HepG2 (cell line): Measurements from ENCODE around the gene CCNB1IP1. TPM values are rescaled to one million over a fixed set of nuclear protein-coding genes. Genes with fewer than 3 reads are reported as not detected.

Experiments used
- ATAC-seq: fragments of 200-7000 bp; cut with Tn5 transposase; 3 replicates; pipeline ENCODE4 v1.9.1; 2020; ENCODE audit warnings: mild to moderate bottlenecking, moderate library complexity
- BruUV-seq: library from RNA; stranded (reverse); fragments of 400-500 nt; replicated peaks from 2 replicates; lab custom pipeline; 2021; lab: Mats Ljungman, UMichigan
- CTCF ChIA-PET: fragments of 300-600 bp; formaldehyde crosslinking; extraction: SDS; loops from one replicate; lab custom pipeline; 2021; ENCODE audit warnings: low total read pairs, inconsistent platforms, low intra/inter-chr PET ratio; lab: Yijun Ruan, JAX
- POLR2A ChIA-PET: fragments of 350-600 bp; sonication (Branson Sonifier 250); formaldehyde crosslinking; loops from one replicate; lab custom pipeline; 2020; ENCODE audit warnings: antibody characterized with exemption, inconsistent platforms; lab: Yijun Ruan, JAX
- DNase-seq: peaks from one replicate; pipeline ENCODE4 v3.0.0-alpha.2; 2015; ENCODE audit warnings: low spot score
- FAIRE-seq: peaks from 3 replicates; lab custom pipeline; 2011; peaks lifted over from hg19 to GRCh38; lab: Jason Lieb, UNC
- H2AFZ ChIP-seq: one replicate; pipeline ENCODE4 v1.6.1; 2011; ENCODE audit warnings: low read length, inconsistent platforms
- H3K27ac ChIP-seq: fragments of 300-600 bp; 3 replicates; pipeline ENCODE4 v1.8.0; 2011; ENCODE audit warnings: mixed run types, mild to moderate bottlenecking, mixed read lengths, low read length, inconsistent platforms; ENCODE audit not compliant: insufficient read depth; ENCODE audit errors: extremely low read length
- H3K27me3 ChIP-seq, 2 experiments: fragments of 200-600 bp in 1 of 2; 2 replicates in 1 of 2; 3 replicates in 1 of 2; pipeline versions ENCODE4 v1.6.0 to v1.8.0; 2011; ENCODE audit warnings: low read length in 2 of 2, mild to moderate bottlenecking in 2 of 2, moderate library complexity in 2 of 2, inconsistent platforms in 1 of 2; ENCODE audit not compliant: insufficient read depth in 2 of 2, control insufficient read depth in 1 of 2
- H3K36me3 ChIP-seq, 2 experiments: fragments of 200-600 bp in 1 of 2; replicated peaks in 1 of 2; 2 replicates in 1 of 2; 3 replicates in 1 of 2; pipeline versions ENCODE4 v1.5.1 to v1.8.0; 2011; ENCODE audit warnings: low read length in 2 of 2, inconsistent platforms in 1 of 2; ENCODE audit not compliant: insufficient read depth in 2 of 2, control insufficient read depth in 1 of 2
- H3K4me1 ChIP-seq: 2 replicates; pipeline ENCODE4 v1.5.1; 2012; ENCODE audit warnings: low read length, inconsistent platforms; ENCODE audit not compliant: insufficient read depth
- H3K4me2 ChIP-seq: 2 replicates; pipeline ENCODE4 v1.6.0; 2011; ENCODE audit warnings: low read depth, low read length, inconsistent platforms
- H3K4me3 ChIP-seq, 3 experiments: fragments of 200-600 bp in 1 of 3; sonication (generic), shearing (Covaris generic) in 1 of 3; replicated peaks in 1 of 3; 2 replicates each; pipeline ENCODE4 v1.5.1; 2011 to 2016; ENCODE audit warnings: low read length in 3 of 3, inconsistent platforms in 2 of 3, low read depth in 2 of 3, mild to moderate bottlenecking in 2 of 3, control low read depth in 1 of 3, mixed read lengths in 1 of 3; ENCODE audit not compliant: insufficient read depth in 1 of 3
- H3K79me2 ChIP-seq: one replicate; pipeline ENCODE4 v1.6.1; 2011; ENCODE audit warnings: low read length, inconsistent platforms; ENCODE audit not compliant: insufficient read depth
- H3K9ac ChIP-seq: 2 replicates; pipeline ENCODE4 v1.6.0; 2011; ENCODE audit warnings: mild to moderate bottlenecking, low read depth, low read length, inconsistent platforms; ENCODE audit not compliant: insufficient read depth
- H3K9me3 ChIP-seq: 2 replicates; pipeline ENCODE4 v1.5.1; 2012; ENCODE audit warnings: mild to moderate bottlenecking, low read length
- H4K20me1 ChIP-seq: 2 replicates; pipeline ENCODE4 v1.6.0; 2011; ENCODE audit warnings: inconsistent platforms, mild to moderate bottlenecking, low read length, moderate library complexity; ENCODE audit not compliant: insufficient read depth
- ARNT ChIP-seq: fragments of 450-650 bp; IDR thresholded peaks from 2 replicates; pipeline ENCODE4 v1.6.1; 2017
- ATF7 ChIP-seq, 2 experiments: fragments of 450-650 bp in 1 of 2; sonication (generic) in 1 of 2; formaldehyde crosslinking in 1 of 2; IDR thresholded peaks; 2 replicates each; pipeline versions ENCODE4 v1.4.0 to v1.6.1; 2016 to 2020; ENCODE audit warnings: antibody characterized with exemption in 1 of 2, mild to moderate bottlenecking in 1 of 2, missing genetic modification reagents in 1 of 2
- HNF4G ChIP-seq, 2 experiments: sonication (generic) in 1 of 2; formaldehyde crosslinking in 1 of 2; IDR thresholded peaks; 2 replicates each; pipeline versions ENCODE4 v1.4.0 to v1.6.1; 2011 to 2020; ENCODE audit warnings: borderline replicate concordance in 2 of 2, low read depth in 2 of 2, mild to moderate bottlenecking in 2 of 2, low read length in 1 of 2, missing genetic modification reagents in 1 of 2, moderate library complexity in 1 of 2
- MEF2D ChIP-seq: sonication (generic); formaldehyde crosslinking; IDR thresholded peaks from 2 replicates; pipeline ENCODE4 v1.5.1; 2020; ENCODE audit warnings: mild to moderate bottlenecking, missing genetic modification reagents
- SETDB1 ChIP-seq: sonication (generic); formaldehyde crosslinking; IDR thresholded peaks from 2 replicates; pipeline ENCODE4 v1.5.1; 2020; ENCODE audit warnings: missing genetic modification reagents, mild to moderate bottlenecking, borderline replicate concordance
- SIX1 ChIP-seq: sonication (generic); formaldehyde crosslinking; IDR thresholded peaks from 2 replicates; pipeline ENCODE4 v1.4.0; 2020; ENCODE audit warnings: missing genetic modification reagents, borderline replicate concordance
- TARDBP ChIP-seq: sonication (generic); formaldehyde crosslinking; IDR thresholded peaks from 2 replicates; pipeline ENCODE4 v1.8.0; 2022; ENCODE audit warnings: mild to moderate bottlenecking, missing genetic modification reagents
- TCF7L2 ChIP-seq: IDR thresholded peaks from 2 replicates; pipeline ENCODE4 v1.6.1; 2011; ENCODE audit warnings: mild to moderate bottlenecking, low read depth, low read length, moderate library complexity
- ZFP1 ChIP-seq: IDR thresholded peaks from 2 replicates; pipeline ENCODE4 v1.6.1; 2016
- ZNF143 ChIP-seq: sonication (generic); formaldehyde crosslinking; IDR thresholded peaks from 2 replicates; pipeline ENCODE4 v1.4.0; 2020; ENCODE audit warnings: missing genetic modification reagents
- ZNF546 ChIP-seq: sonication (generic); formaldehyde crosslinking; conservative IDR thresholded peaks from 2 replicates; pipeline ENCODE4 v1.8.1; 2023; ENCODE audit warnings: mild to moderate bottlenecking, missing genetic modification reagents
- ZNF674 ChIP-seq: sonication (generic); formaldehyde crosslinking; IDR thresholded peaks from 2 replicates; pipeline ENCODE4 v1.5.0; 2020; ENCODE audit warnings: low read depth, mild to moderate bottlenecking, missing genetic modification reagents
- ZNF879 ChIP-seq: sonication (generic); formaldehyde crosslinking; IDR thresholded peaks from 2 replicates; pipeline ENCODE4 v1.8.1; 2023; ENCODE audit warnings: missing genetic modification reagents
- ZNF883 ChIP-seq: sonication (generic); formaldehyde crosslinking; IDR thresholded peaks from 2 replicates; pipeline ENCODE4 v1.5.1; 2020; ENCODE audit warnings: mild to moderate bottlenecking, missing genetic modification reagents; ENCODE audit errors: not compliant biosample characterization
- ZSCAN9 ChIP-seq: IDR thresholded peaks from 2 replicates; pipeline ENCODE4 v1.6.1; 2016; ENCODE audit warnings: borderline replicate concordance
- WGBS: methylation state at CpG from one replicate; pipeline ENCODE4 v1.1.6; 2017; ENCODE audit warnings: low lambda C conversion rate; 5-methylcytosine and 5-hydroxymethylcytosine counted together
- in situ Hi-C: cut with HindIII; loops from 2 replicates; pipeline ENCODE4 v1.10.0; 2017; ENCODE audit warnings: low pct_unique_long_range_greater_than_20kb; ENCODE audit not compliant: extremely low pct_ligation_motif_present
- intact Hi-C: fragments of 100-400 bp; cut with micrococcal nuclease; formaldehyde crosslinking; loops from one replicate; pipeline ENCODE4 v1.10.0; 2022; ENCODE audit not compliant: unreplicated experiment
- polyA plus RNA-seq, 8 experiments: library from polyadenylated mRNA; depleted of rRNA in 3 of 8; stranded (reverse) in 7 of 8; unstranded in 1 of 8; fragments of >200 nt; fragmentation: Illumina TruSeq in 4 of 8; extraction: Trizol in 4 of 8; gene quantifications; 2 replicates each; pipeline versions ENCODE4 v1.2.1 to v1.2.3, GENCODE V29; 2011 to 2016; ENCODE audit warnings: low read depth in 4 of 8, missing spikeins in 1 of 8, mixed read lengths in 1 of 8; ENCODE audit not compliant: insufficient read depth in 1 of 8
- total RNA-seq, 5 experiments: library from RNA; depleted of rRNA; stranded (reverse); fragments of >200 nt; fragmentation: Illumina TruSeq; extraction: Trizol; gene quantifications; 2 replicates each; pipeline ENCODE4 v1.2.3, GENCODE V29; 2016; ENCODE audit warnings: low read depth in 1 of 5
- TF ChIP-seq, protein P1 (sequence below): IDR thresholded peaks from 2 replicates; pipeline ENCODE4 v1.6.1; 2016; ENCODE audit warnings: low read depth
- TF ChIP-seq, protein P2 (sequence below): sonication (generic); formaldehyde crosslinking; IDR thresholded peaks from 2 replicates; pipeline ENCODE4 v1.9.0; 2022; ENCODE audit warnings: missing genetic modification reagents, mild to moderate bottlenecking, borderline replicate concordance
- TF ChIP-seq, protein P3 (sequence below): sonication (generic); formaldehyde crosslinking; IDR thresholded peaks from 2 replicates; pipeline ENCODE4; 2020; ENCODE audit warnings: missing genetic modification reagents, mild to moderate bottlenecking, borderline replicate concordance

The CCNB1IP1 gene
- total and polyA plus RNA-seq, 2 of the 13 experiments (the other 11 are each of a cell fraction or from before 2014, with no cell fraction given) = 98.3 to 125 TPM

DNA sequence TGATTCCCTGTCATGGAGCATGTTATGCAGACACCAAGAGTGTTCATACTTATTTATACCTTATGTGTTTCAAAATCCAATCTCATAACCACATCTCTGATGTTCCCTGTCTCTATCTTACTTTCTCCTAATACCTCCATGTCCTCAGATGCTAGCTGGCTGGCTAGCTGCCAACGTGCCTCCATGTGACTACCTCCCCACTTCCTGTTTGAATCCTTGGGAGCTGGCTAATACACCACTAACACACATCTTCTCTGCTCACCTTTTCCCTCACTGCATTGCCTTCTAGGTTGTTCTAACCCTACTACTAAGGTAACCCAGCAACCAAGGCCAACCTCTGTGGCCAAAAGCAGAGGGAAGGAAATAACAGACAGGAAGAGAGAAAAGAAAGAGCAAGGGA is 54.7 kb downstream of the CCNB1IP1 start:
- FAIRE-seq (no peak), DNase-seq (no peak), ATAC-seq (no peak)
- Histone ChIP-seq H4K20me1 (no peaks in the 10 kb centered on the region), H3K27me3 (no peaks in the 10 kb centered on the region), H3K4me2 (no peak overlapping the region), H2AFZ (no peak overlapping the region), H3K4me1 (peaks cover 18% of the 10 kb centered on the region), H3K79me2 (no peaks in the 10 kb centered on the region), H3K9ac (no peak overlapping the region), H3K9me3 (peaks cover 22% of the 10 kb centered on the region), H3K4me3 (no peak overlapping the region), H3K36me3 (no peaks in the 10 kb centered on the region), H3K27ac (no peak overlapping the region)
- WGBS = 74% methylated on average over 1 of the region's 1 CpG
- CTCF ChIA-PET = no interaction called here
- POLR2A ChIA-PET = no interaction called here
- intact Hi-C loops = no loop called here
- no TSS peak for BruUV-seq
- in situ Hi-C loops = no loop called here
- TF ChIP-seq, protein P1, sequence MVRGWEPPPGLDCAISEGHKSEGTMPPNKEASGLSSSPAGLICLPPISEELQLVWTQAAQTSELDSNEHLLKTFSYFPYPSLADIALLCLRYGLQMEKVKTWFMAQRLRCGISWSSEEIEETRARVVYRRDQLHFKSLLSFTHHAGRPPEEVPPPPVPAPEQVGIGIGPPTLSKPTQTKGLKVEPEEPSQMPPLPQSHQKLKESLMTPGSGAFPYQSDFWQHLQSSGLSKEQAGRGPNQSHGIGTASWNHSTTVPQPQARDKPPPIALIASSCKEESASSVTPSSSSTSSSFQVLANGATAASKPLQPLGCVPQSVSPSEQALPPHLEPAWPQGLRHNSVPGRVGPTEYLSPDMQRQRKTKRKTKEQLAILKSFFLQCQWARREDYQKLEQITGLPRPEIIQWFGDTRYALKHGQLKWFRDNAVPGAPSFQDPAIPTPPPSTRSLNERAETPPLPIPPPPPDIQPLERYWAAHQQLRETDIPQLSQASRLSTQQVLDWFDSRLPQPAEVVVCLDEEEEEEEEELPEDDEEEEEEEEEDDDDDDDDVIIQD = no peak
- TF ChIP-seq, protein P2, sequence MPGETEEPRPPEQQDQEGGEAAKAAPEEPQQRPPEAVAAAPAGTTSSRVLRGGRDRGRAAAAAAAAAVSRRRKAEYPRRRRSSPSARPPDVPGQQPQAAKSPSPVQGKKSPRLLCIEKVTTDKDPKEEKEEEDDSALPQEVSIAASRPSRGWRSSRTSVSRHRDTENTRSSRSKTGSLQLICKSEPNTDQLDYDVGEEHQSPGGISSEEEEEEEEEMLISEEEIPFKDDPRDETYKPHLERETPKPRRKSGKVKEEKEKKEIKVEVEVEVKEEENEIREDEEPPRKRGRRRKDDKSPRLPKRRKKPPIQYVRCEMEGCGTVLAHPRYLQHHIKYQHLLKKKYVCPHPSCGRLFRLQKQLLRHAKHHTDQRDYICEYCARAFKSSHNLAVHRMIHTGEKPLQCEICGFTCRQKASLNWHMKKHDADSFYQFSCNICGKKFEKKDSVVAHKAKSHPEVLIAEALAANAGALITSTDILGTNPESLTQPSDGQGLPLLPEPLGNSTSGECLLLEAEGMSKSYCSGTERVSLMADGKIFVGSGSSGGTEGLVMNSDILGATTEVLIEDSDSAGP (CRISPR knock-in tag) = no peak
- TF ChIP-seq ZNF546 (CRISPR knock-in tag) (no peak), SETDB1 (CRISPR knock-in tag) (no peak), ZNF674 (no peak), TARDBP (no peak), ZSCAN9 (CRISPR knock-in tag) (no peak), ARNT (no peak), ZNF143 (CRISPR knock-in tag) (no peak), ZNF879 (CRISPR knock-in tag) (no peak), ZFP1 (CRISPR knock-in tag) (no peak), HNF4G (IDR thresholded peaks at IDR 0.05; ENCODE audit: borderline replicate concordance, low read depth, low read length) (no peak), HNF4G (CRISPR knock-in tag; IDR thresholded peaks at IDR 0.05; ENCODE audit: borderline replicate concordance, low read depth) (no peak), ZNF883 (CRISPR knock-in tag) (no peak), MEF2D (CRISPR knock-in tag) (no peak), TCF7L2 (no peak), ATF7 (IDR thresholded peaks at IDR 0.05) (no peak), ATF7 (CRISPR knock-in tag; IDR thresholded peaks at IDR 0.05) (no peak), SIX1 (CRISPR knock-in tag) (no peak)
- TF ChIP-seq, protein P3, sequence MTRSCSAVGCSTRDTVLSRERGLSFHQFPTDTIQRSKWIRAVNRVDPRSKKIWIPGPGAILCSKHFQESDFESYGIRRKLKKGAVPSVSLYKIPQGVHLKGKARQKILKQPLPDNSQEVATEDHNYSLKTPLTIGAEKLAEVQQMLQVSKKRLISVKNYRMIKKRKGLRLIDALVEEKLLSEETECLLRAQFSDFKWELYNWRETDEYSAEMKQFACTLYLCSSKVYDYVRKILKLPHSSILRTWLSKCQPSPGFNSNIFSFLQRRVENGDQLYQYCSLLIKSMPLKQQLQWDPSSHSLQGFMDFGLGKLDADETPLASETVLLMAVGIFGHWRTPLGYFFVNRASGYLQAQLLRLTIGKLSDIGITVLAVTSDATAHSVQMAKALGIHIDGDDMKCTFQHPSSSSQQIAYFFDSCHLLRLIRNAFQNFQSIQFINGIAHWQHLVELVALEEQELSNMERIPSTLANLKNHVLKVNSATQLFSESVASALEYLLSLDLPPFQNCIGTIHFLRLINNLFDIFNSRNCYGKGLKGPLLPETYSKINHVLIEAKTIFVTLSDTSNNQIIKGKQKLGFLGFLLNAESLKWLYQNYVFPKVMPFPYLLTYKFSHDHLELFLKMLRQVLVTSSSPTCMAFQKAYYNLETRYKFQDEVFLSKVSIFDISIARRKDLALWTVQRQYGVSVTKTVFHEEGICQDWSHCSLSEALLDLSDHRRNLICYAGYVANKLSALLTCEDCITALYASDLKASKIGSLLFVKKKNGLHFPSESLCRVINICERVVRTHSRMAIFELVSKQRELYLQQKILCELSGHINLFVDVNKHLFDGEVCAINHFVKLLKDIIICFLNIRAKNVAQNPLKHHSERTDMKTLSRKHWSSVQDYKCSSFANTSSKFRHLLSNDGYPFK (CRISPR knock-in tag) = no peak
